ENCODE data around the gene SPCS2. TPM values are rescaled to one million over a fixed set of nuclear protein-coding genes. Genes with fewer than 3 reads are reported as not detected.

The SPCS2 gene
- polyA plus RNA-seq, 3 donors, result 201 to 218 (median 218) TPM

Other genes with a start within 250 kb of the SPCS2 start
- gene CHRDL2, start 217.8 kb upstream of the SPCS2 start, polyA plus RNA-seq (ENCODE audit: insufficient read length in 3 of 3), result under 1 TPM; 0.24 to 0.50 (median 0.25) TPM
- gene RNF169, start 200.4 kb upstream of the SPCS2 start, polyA plus RNA-seq (ENCODE audit: insufficient read length in 3 of 3), result 10 to 100 TPM; 16.2 to 20.1 (median 16.6) TPM
- gene XRRA1, start 175 bp upstream of the SPCS2 start, polyA plus RNA-seq (ENCODE audit: insufficient read length in 3 of 3), result 10 to 100 TPM in 2 of 3 donors, 1 to 10 TPM in 1; 7.4 to 13.6 (median 13.0) TPM
- 1 to 10 TPM; 9.3 to 9.4 (median 9.3) TPM for gene NEU3, start 39.7 kb downstream of the SPCS2 start, polyA plus RNA-seq (ENCODE audit: insufficient read length in 3 of 3)
- gene OR2AT4, start 147.6 kb downstream of the SPCS2 start, polyA plus RNA-seq (ENCODE audit: insufficient read length in 3 of 3), result under 1 TPM in 1 of 3 donors, not detected in 2; 0.04 TPM
- 1 to 10 TPM; 6.6 to 8.3 (median 6.7) TPM for gene SLCO2B1, start 201.8 kb downstream of the SPCS2 start, polyA plus RNA-seq (ENCODE audit: insufficient read length in 3 of 3)